MCF 10A (cell line): Measurements from ENCODE around the gene RBBP6. TPM values are rescaled to one million over a fixed set of nuclear protein-coding genes. Genes with fewer than 3 reads are reported as not detected.

Experiments
- BruUV-seq: library from RNA; stranded (reverse); fragments of 400-500 nt; replicated peaks from 2 replicates; lab custom pipeline; 2021; lab: Mats Ljungman, UMichigan
- CTCF ChIA-PET: fragments of 300-600 bp; sonication (Branson Sonifier 250); formaldehyde crosslinking; extraction: SDS; loops from one replicate; lab custom pipeline; 2021; ENCODE audit warnings: antibody characterized with exemption, inconsistent platforms; lab: Yijun Ruan, JAX
- POLR2A ChIA-PET: fragments of 300-600, 350-650 bp; sonication (Branson Sonifier 250); formaldehyde crosslinking; extraction: SDS; loops from one replicate; lab custom pipeline; 2020; ENCODE audit warnings: antibody characterized with exemption, inconsistent platforms; lab: Yijun Ruan, JAX
- DNase-seq: peaks from one replicate; pipeline ENCODE4 v3.0.0-alpha.2; 2018; ENCODE audit not compliant: unreplicated experiment
- H3K27ac Mint-ChIP-seq: one replicate; pipeline ENCODE4 v1.8.0; 2022; ENCODE audit warnings: mild to moderate bottlenecking, low read depth, mixed read lengths; ENCODE audit not compliant: unreplicated experiment
- H3K27me3 Mint-ChIP-seq: one replicate; pipeline ENCODE4 v1.8.0; 2022; ENCODE audit warnings: mixed read lengths; ENCODE audit not compliant: insufficient read depth, unreplicated experiment
- H3K36me3 Mint-ChIP-seq: one replicate; pipeline ENCODE4 v1.8.0; 2022; ENCODE audit warnings: mild to moderate bottlenecking, moderate library complexity, mixed read lengths; ENCODE audit not compliant: insufficient read depth, unreplicated experiment
- H3K4me1 Mint-ChIP-seq: one replicate; pipeline ENCODE4 v1.8.0; 2022; ENCODE audit warnings: mixed read lengths; ENCODE audit not compliant: insufficient read depth, unreplicated experiment
- H3K4me3 Mint-ChIP-seq: one replicate; pipeline ENCODE4 v1.8.0; 2022; ENCODE audit warnings: mild to moderate bottlenecking, moderate library complexity, mixed read lengths; ENCODE audit not compliant: unreplicated experiment
- H3K9me3 Mint-ChIP-seq: one replicate; pipeline ENCODE4 v1.8.0; 2022; ENCODE audit warnings: mixed read lengths; ENCODE audit not compliant: unreplicated experiment
- CTCF ChIP-seq: fragments of 200-600 bp; IDR thresholded peaks from one replicate; pipeline ENCODE4 v1.8.0; 2022; ENCODE audit warnings: antibody characterized with exemption, mild to moderate bottlenecking; ENCODE audit not compliant: unreplicated experiment
- intact Hi-C: fragments of 100-400 bp; cut with micrococcal nuclease; formaldehyde crosslinking; loops from 2 replicates; pipeline ENCODE4 v1.14.1; 2022
- total RNA-seq: library from RNA; stranded (reverse); gene quantifications from 2 replicates; pipeline ENCODE4 v1.2.3, GENCODE V29; 2022

Gene RBBP6
- total RNA-seq, 1 experiment from 2014 or later = 50.1 TPM

- no peak for DNase-seq
- H3K36me3 Mint-ChIP-seq = peaks cover 66% of the 10 kb centered on the region
- no peak for TF ChIP-seq CTCF
- no TSS peak for BruUV-seq
- peaks cover 24% of the 10 kb centered on the region for H3K4me1 Mint-ChIP-seq
- no peaks in the 10 kb centered on the region for H3K9me3 Mint-ChIP-seq
- intact Hi-C loops = no loop called here
- H3K27ac Mint-ChIP-seq = no peak overlapping the region
- peak overlapping the region; percentile 39 for H3K4me3 Mint-ChIP-seq
- CTCF ChIA-PET = interaction anchor here (1.0 kb wide), 1 partner anchor 27 kb away, joined by 8 read pairs; no protein-coding TSS in a partner anchor
- no peaks in the 10 kb centered on the region for H3K27me3 Mint-ChIP-seq
- POLR2A ChIA-PET = interaction anchor here (0.6 to 6.5 kb wide), 5 partner anchors 18 to 715 kb away, joined by 3 to 66 read pairs (median 4); partner anchors contain the start of gene TNRC6A
These were observed 4.6 kb downstream of the RBBP6 start for GRCh38 chr16:24543949-24544348.

- no peak overlapping the region for H3K27ac Mint-ChIP-seq
- ChIA-PET POLR2A (no interaction called here), CTCF (no interaction called here)
- DNase-seq = peak; percentile 8
- no peak for TF ChIP-seq CTCF
- no peak overlapping the region for H3K4me3 Mint-ChIP-seq
- intact Hi-C loops = no loop called here
- H3K9me3 Mint-ChIP-seq = no peaks in the 10 kb centered on the region
- peaks cover 67% of the 10 kb centered on the region for H3K36me3 Mint-ChIP-seq
- H3K4me1 Mint-ChIP-seq = peaks cover 24% of the 10 kb centered on the region
- no peaks in the 10 kb centered on the region for H3K27me3 Mint-ChIP-seq
- no TSS peak for BruUV-seq
These were observed 5.3 kb downstream of the RBBP6 start for GRCh38 chr16:24544640-24545039.

GRCh38 chr16:24550295-24550694 lies 10.9 kb downstream of the RBBP6 start:
- intact Hi-C loops = no loop called here
- H3K4me3 Mint-ChIP-seq = no peak overlapping the region
- ChIA-PET POLR2A (interaction anchor here (1.1 to 3.4 kb wide), 4 partner anchors 10 to 18 kb away, joined by 3 to 15 read pairs (median 3); partner anchors contain the start of gene RBBP6), CTCF (interaction anchor here (0.6 to 1.3 kb wide), 5 partner anchors 9 to 514 kb away, joined by 3 to 6 read pairs (median 3); partner anchors contain the start of gene RBBP6)
- no peaks in the 10 kb centered on the region for H3K27me3 Mint-ChIP-seq
- TF ChIP-seq CTCF = no peak
- H3K27ac Mint-ChIP-seq = peak overlapping the region; percentile 19
- no peak for DNase-seq
- peaks cover 10% of the 10 kb centered on the region for H3K4me1 Mint-ChIP-seq
- no peaks in the 10 kb centered on the region for H3K9me3 Mint-ChIP-seq
- no TSS peak for BruUV-seq
- H3K36me3 Mint-ChIP-seq = peaks cover 91% of the 10 kb centered on the region

- DNase-seq = no peak
- BruUV-seq = no TSS peak
- ChIA-PET CTCF (interaction anchor here (0.7 to 2.1 kb wide), 6 partner anchors 12 to 275 kb away, joined by 3 to 6 read pairs (median 4); no protein-coding TSS in a partner anchor), POLR2A (interaction anchor here (0.6 to 3.2 kb wide), 2 partner anchors 12 to 234 kb away, joined by 3 to 27 read pairs; partner anchors contain the start of gene RBBP6)
- peaks cover 95% of the 10 kb centered on the region for H3K36me3 Mint-ChIP-seq
- no peaks in the 10 kb centered on the region for H3K9me3 Mint-ChIP-seq
- H3K4me1 Mint-ChIP-seq = no peaks in the 10 kb centered on the region
- intact Hi-C loops = no loop called here
- no peak overlapping the region for H3K27ac Mint-ChIP-seq
- TF ChIP-seq CTCF = no peak
- H3K4me3 Mint-ChIP-seq = no peak overlapping the region
- no peaks in the 10 kb centered on the region for H3K27me3 Mint-ChIP-seq
These were observed 13.4 kb downstream of the RBBP6 start for GRCh38 chr16:24552705-24553246.
